Thyroid gland (tissue), 4 donors: ENCODE results near the gene ARHGEF4. TPM values are rescaled to one million over a fixed set of nuclear protein-coding genes. Genes with fewer than 3 reads are reported as not detected.

Experiments used
- DNase-seq, 2 donors: peaks; one replicate each; pipeline ENCODE4 v3.0.0-alpha.2; 2019
- H3K27ac ChIP-seq, 3 donors: fragments of 200-600 bp; sonication (generic); 1 replicate in 2 of 3; 2 replicates in 1 of 3; pipeline ENCODE4 v1.5.1; 2016 to 2019; ENCODE audit warnings: mild to moderate bottlenecking in 1 of 3, moderate library complexity in 1 of 3
- H3K27me3 ChIP-seq: fragments of 200-600 bp; sonication (generic); one replicate; pipeline ENCODE4 v1.5.1; 2019
- H3K36me3 ChIP-seq, 2 donors: fragments of 200-600 bp; sonication (generic); one replicate each; pipeline ENCODE4 v1.5.1; 2016 to 2019
- H3K4me1 ChIP-seq, 2 donors: fragments of 200-600 bp; sonication (generic); one replicate each; pipeline ENCODE4 v1.5.1; 2017 to 2019
- H3K4me3 ChIP-seq, 3 donors: fragments of 200-600 bp; sonication (generic); replicated peaks in 1 of 3; 1 replicate in 2 of 3; 2 replicates in 1 of 3; pipeline ENCODE4 v1.5.1; 2016; ENCODE audit warnings: mild to moderate bottlenecking in 1 of 3
- H3K9me3 ChIP-seq: fragments of 200-600 bp; sonication (generic); one replicate; pipeline ENCODE4 v1.5.1; 2017
- CTCF ChIP-seq, 6 experiments: fragments of 200-600 bp in 3 of 6; fragments of 450-650 bp in 3 of 6; sonication (generic) in 3 of 6; IDR thresholded peaks; one replicate each; pipeline ENCODE4 v1.5.1; 2016 to 2019; ENCODE audit warnings: antibody characterized with exemption in 6 of 6, mild to moderate bottlenecking in 2 of 6, inconsistent platforms in 1 of 6, moderate library complexity in 1 of 6
- POLR2A ChIP-seq, 2 donors: fragments of 450-650 bp; IDR thresholded peaks; one replicate each; pipeline ENCODE4 v1.6.1; 2017; ENCODE audit warnings: antibody characterized with exemption in 2 of 2, mild to moderate bottlenecking in 2 of 2, moderate library complexity in 1 of 2
- WGBS, 2 donors: methylation state at CpG; one replicate each; pipeline ENCODE4 v1.1.5; 2017; 5-methylcytosine and 5-hydroxymethylcytosine counted together
- intact Hi-C: fragments of 100-400 bp; cut with DNase I; formaldehyde crosslinking; loops from one replicate; pipeline ENCODE4 v1.15.1; 2023
- total RNA-seq, 4 donors: library from RNA; depleted of rRNA; stranded (reverse); fragments of >200 nt; gene quantifications; one replicate each; pipeline ENCODE4 v1.2.3, GENCODE V29; 2016

Gene ARHGEF4
- total RNA-seq, 4 donors from 2014 or later: 15.6 to 24.3 (median 22.5) TPM

GRCh38 chr2:131047920-131048560 is 211.3 kb downstream of the ARHGEF4 start:
- Histone ChIP-seq H3K4me3 (no peak overlapping the region), H3K36me3 (peaks cover 34 to 43% of the 10 kb centered on the region in 2 donors), H3K4me1 (peaks cover 0 to 2% of the 10 kb centered on the region in 2 donors), H3K27me3 (no peaks in the 10 kb centered on the region), H3K9me3 (no peaks in the 10 kb centered on the region), H3K27ac (no peak overlapping the region)
- WGBS, 2 donors: 86 to 90% methylated on average over 11 of the region's 11 CpGs
- TF ChIP-seq CTCF (IDR thresholded peaks at IDR 0.05) (no peak), POLR2A (IDR thresholded peaks at IDR 0.05) (no peak)
- intact Hi-C loops: no loop called here
- DNase-seq: no peak

GRCh38 chr2:131048641-131049040 is 211.9 kb downstream of the ARHGEF4 start:
- no peaks in the 10 kb centered on the region for H3K27me3 ChIP-seq
- DNase-seq: no peak
- no peaks in the 10 kb centered on the region for H3K4me1 ChIP-seq
- 89 to 94% methylated on average over 6 of the region's 6 CpGs for WGBS, 2 donors
- TF ChIP-seq CTCF (IDR thresholded peaks at IDR 0.05) (no peak), POLR2A (IDR thresholded peaks at IDR 0.05) (no peak)
- intact Hi-C loops: no loop called here
- no peaks in the 10 kb centered on the region for H3K9me3 ChIP-seq
- no peak overlapping the region for H3K27ac ChIP-seq
- peaks cover 34 to 43% of the 10 kb centered on the region in 2 donors for H3K36me3 ChIP-seq
- H3K4me3 ChIP-seq: no peak overlapping the region

- WGBS, 2 donors: 94 to 95% methylated on average over 7 of the region's 7 CpGs
Observed at GRCh38 chr2:131049150-131049718, 212.5 kb downstream of the ARHGEF4 start.

GRCh38 chr2:131050896-131051295 is 214.2 kb downstream of the ARHGEF4 start:
- H3K27me3 ChIP-seq: no peaks in the 10 kb centered on the region
- H3K4me1 ChIP-seq: peaks cover 1 to 4% of the 10 kb centered on the region in 2 donors
- no peak for DNase-seq
- no peak for TF ChIP-seq POLR2A (IDR thresholded peaks at IDR 0.05)
- no peak for TF ChIP-seq CTCF (IDR thresholded peaks at IDR 0.05)
- intact Hi-C loops: no loop called here
- H3K4me3 ChIP-seq: no peak overlapping the region
- no peak overlapping the region for H3K27ac ChIP-seq
- peaks cover 52 to 59% of the 10 kb centered on the region in 2 donors for H3K36me3 ChIP-seq
- WGBS, 2 donors: 91 to 97% methylated on average over 8 of the region's 8 CpGs
- no peaks in the 10 kb centered on the region for H3K9me3 ChIP-seq

More at GRCh38 chr2:131049150-131049718, 212.5 kb downstream of the ARHGEF4 start:
- intact Hi-C loops: no loop called here
- Histone ChIP-seq H3K9me3 (no peaks in the 10 kb centered on the region), H3K4me3 (no peak overlapping the region), H3K27ac (no peak overlapping the region), H3K36me3 (peaks cover 38 to 46% of the 10 kb centered on the region in 2 donors), H3K4me1 (no peaks in the 10 kb centered on the region), H3K27me3 (no peaks in the 10 kb centered on the region)
- TF ChIP-seq CTCF (IDR thresholded peaks at IDR 0.05) (no peak), POLR2A (IDR thresholded peaks at IDR 0.05) (no peak)
- no peak for DNase-seq

GRCh38 chr2:131052741-131053263 is 216.1 kb downstream of the ARHGEF4 start:
- Histone ChIP-seq H3K4me3 (no peak overlapping the region), H3K27ac (no peak overlapping the region), H3K27me3 (no peaks in the 10 kb centered on the region), H3K4me1 (peaks cover 9 to 15% of the 10 kb centered on the region in 2 donors), H3K9me3 (no peaks in the 10 kb centered on the region), H3K36me3 (peaks cover 52 to 59% of the 10 kb centered on the region in 2 donors)
- 91 to 96% methylated on average over 3 to 8 of the region's 8 CpGs for WGBS, 2 donors
- intact Hi-C loops: no loop called here
- TF ChIP-seq POLR2A (IDR thresholded peaks at IDR 0.05): no peak
- no peak for TF ChIP-seq CTCF (IDR thresholded peaks at IDR 0.05)
- no peak for DNase-seq
